Measurements from ENCODE around the gene GALE.

Gene GALE

GRCh38 chr1:23751050-23751814 is 49.3 kb downstream of the GALE start:
- no peak for DNase-seq (ENCODE audit: low read depth)

DNA sequence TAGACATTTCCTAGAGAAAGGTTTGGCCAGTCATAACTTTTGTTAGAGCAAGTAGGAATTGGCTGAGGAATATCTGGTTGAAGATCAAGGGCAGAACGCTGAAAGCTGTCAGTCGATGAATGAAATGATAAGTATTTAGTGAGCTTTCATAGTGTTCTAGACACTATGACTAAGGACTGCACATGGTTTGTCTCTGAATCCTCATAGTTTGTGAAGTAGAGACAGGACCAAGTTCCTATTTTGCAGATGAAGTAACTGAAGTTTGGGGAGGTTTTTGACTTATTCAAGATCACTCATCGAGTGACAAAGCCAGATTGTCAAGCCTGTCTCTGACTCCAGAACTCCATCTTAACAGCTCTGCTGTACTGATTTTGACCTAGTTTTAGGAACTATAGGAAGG is 52.5 kb downstream of the GALE start:
- DNase-seq (ENCODE audit: low read depth), result no peak

All from stimulated activated CD8-positive, alpha-beta memory T cell treated with anti-CD3 and anti-CD28 coated beads, Interleukin-12 subunit alpha, Interleukin-12 subunit beta, amount 100 ng/mL, for 4 hours (primary cell).